ENCODE measurements around the gene YARS2.
"Not testable (repeated sequence)": the region's sequence is repeated elsewhere in the genome, so short reads cannot be mapped to it uniquely, and the experiment has no call there.

YARS2 gene

GRCh38 chr12:32742133-32742532 lies 13.6 kb downstream of the YARS2 start:
- DNase-seq: no peak

- no peak for DNase-seq
Observed at GRCh38 chr12:32739279-32739678, 16.4 kb downstream of the YARS2 start.

GRCh38 chr12:32737715-32738114 lies 18.0 kb downstream of the YARS2 start:
- DNase-seq: no peak

GRCh38 chr12:32736445-32736844 lies 19.3 kb downstream of the YARS2 start:
- DNase-seq: no peak

- no peak for DNase-seq
Observed at GRCh38 chr12:32734952-32735351, 20.7 kb downstream of the YARS2 start.

- no peak for DNase-seq
Observed at GRCh38 chr12:32727237-32727636, 28.5 kb downstream of the YARS2 start.

- no peak for DNase-seq
Observed at GRCh38 chr12:32726286-32726685, 29.4 kb downstream of the YARS2 start.

GRCh38 chr12:32725308-32725707 lies 30.4 kb downstream of the YARS2 start:
- DNase-seq: not testable (repeated sequence)

- no peak for DNase-seq
Observed at GRCh38 chr12:32718926-32719325, 36.8 kb downstream of the YARS2 start.

- DNase-seq: no peak
Observed at GRCh38 chr12:32714772-32715171, 40.9 kb downstream of the YARS2 start.

GRCh38 chr12:32708926-32709325 lies 46.8 kb downstream of the YARS2 start:
- DNase-seq: no peak

- DNase-seq: no peak
Observed at GRCh38 chr12:32706335-32707024, 49.2 kb downstream of the YARS2 start.

- DNase-seq: no peak
Observed at GRCh38 chr12:32705783-32706182, 49.9 kb downstream of the YARS2 start.

GRCh38 chr12:32702946-32703345 lies 52.8 kb downstream of the YARS2 start:
- DNase-seq: no peak

GRCh38 chr12:32702473-32702872 lies 53.2 kb downstream of the YARS2 start:
- no peak for DNase-seq

GRCh38 chr12:32699437-32699836 lies 56.3 kb downstream of the YARS2 start:
- not testable (repeated sequence) for DNase-seq

- peak in 2 of 3 experiments; percentile 24 to 74 for DNase-seq
Observed at GRCh38 chr12:32698285-32698684, 57.4 kb downstream of the YARS2 start.

- no peak for DNase-seq
Observed at GRCh38 chr12:32697445-32697844, 58.3 kb downstream of the YARS2 start.
